GM18868 (cell line): Measurements from ENCODE around the gene ERAP2.
A peak's percentile ranks its signal among the peaks of the same experiment; 100 is the strongest.
"Not testable (repeated sequence)": the region's sequence is repeated elsewhere in the genome, so short reads cannot be mapped to it uniquely, and the experiment has no call there.

ENCODE experiments used
- ATAC-seq: cut with Tn5 transposase; IDR thresholded peaks from one replicate; pipeline ENCODE4 v1.9.1; 2021; ENCODE audit warnings: mild to moderate bottlenecking, moderate library complexity; ENCODE audit not compliant: unreplicated experiment

ERAP2 gene

GRCh38 chr5:96876292-96876850 is at the start of gene ERAP2:
Gene ERAP2 (plus strand): TSS chr5:96876500. CDS start chr5:96879686, 3,186 bp downstream.
- peak; percentile 63 for ATAC-seq

DNA sequence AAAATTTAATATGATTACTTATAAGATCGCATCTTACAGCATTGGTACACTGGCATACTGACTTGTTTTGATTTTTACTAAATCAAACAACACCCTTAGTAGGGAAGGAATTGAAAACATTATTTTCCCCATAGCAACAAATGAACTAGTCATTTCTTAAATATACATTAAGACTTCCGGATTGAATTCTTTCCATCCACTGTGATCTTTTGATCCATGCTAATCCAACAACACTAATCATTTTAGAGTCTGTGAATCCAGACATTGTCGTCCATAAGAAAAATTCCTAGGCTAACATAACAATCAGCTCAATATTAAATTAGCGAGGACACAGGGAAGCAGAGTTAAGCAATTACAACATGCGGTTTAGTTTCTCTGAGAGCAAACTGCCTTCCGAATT is 47.0 kb upstream of the ERAP2 start:
- no peak for ATAC-seq

DNA sequence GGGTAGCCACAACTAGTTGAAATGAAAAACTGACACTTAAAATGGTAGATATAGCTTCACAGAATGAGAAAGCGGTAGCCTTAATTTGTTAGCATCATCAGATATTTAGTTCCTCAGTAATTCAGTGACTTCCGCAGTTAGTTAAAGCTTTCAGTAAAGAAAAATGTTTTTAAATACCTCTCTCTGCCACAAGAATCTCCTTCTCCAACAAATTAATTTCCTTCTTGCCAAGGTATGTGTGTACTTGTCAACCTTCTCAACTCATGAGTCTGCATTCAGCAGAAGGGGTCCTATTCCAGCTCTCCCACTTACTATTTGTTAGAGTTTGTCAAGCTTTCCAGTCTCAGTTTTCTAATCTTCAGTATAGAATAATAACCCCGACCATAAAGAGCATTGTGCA is 42.3 kb upstream of the ERAP2 start:
- no peak for ATAC-seq

DNA sequence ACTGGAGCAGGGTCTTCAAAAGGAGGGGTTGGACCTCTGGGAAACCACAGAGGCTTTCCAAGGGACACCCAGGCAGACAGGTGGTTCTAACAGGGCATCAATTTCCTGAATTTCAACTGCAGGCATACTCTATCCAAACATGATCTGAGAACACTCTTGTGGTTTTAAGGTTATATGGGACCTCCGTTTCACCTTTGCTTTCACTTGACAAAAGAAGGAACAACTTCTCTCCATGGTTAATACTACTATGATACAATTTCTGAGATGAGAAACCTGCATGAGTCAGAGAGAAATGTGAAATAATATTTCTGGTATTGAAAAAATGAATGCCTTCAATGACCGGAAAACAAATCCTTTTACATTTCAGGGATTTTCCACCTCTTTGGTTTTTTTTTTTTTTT is 40.5 kb upstream of the ERAP2 start:
- ATAC-seq: peak; percentile 70

DNA sequence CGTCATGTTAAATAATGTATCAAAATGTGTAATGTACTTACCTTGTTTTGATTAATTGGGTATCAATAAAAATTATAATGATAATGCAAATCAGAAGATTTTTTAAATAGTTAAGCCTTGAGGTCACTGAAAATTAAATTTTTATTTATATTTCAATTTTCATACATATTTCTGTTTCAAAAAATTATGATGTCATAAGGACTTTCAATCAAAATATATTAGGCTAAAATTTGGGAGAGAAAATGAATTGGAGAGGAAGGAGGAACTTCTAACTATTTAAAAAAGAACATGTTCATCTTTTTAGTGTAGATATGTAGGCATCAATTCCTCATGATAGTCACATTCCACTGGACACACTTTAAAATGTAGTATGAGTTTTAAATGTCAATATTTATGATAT is 39.5 kb upstream of the ERAP2 start:
- ATAC-seq: no peak

- no peak for ATAC-seq
Measured at GRCh38 chr5:96837303-96837702, 39.0 kb upstream of the ERAP2 start.

GRCh38 chr5:96838201-96839070 is 37.9 kb upstream of the ERAP2 start:
- ATAC-seq: no peak

DNA sequence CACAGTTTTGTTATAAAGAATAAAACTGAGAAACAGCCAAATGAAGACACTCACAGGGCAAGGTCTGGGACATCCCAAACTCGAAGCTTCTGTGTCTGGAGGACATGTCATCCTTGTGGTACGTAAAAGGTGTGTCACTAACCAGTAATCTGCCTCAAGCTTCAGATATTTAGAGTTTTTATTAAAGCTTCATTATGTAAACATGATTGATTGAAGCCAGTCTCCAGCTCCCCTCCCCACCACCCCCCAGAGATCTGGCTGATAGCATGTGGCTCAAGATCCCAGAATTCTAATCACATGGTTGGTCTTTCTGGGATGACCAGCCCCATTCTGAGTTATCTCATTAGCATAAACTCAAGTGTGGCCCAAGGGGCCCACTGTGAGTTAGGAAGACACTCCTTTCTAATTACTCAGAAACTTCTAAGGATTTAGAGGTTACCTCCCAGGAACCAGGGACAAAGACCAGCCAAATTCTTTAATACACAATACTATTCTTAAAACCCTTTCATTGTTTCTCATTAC is 37.2 kb upstream of the ERAP2 start:
- ATAC-seq: no peak

DNA sequence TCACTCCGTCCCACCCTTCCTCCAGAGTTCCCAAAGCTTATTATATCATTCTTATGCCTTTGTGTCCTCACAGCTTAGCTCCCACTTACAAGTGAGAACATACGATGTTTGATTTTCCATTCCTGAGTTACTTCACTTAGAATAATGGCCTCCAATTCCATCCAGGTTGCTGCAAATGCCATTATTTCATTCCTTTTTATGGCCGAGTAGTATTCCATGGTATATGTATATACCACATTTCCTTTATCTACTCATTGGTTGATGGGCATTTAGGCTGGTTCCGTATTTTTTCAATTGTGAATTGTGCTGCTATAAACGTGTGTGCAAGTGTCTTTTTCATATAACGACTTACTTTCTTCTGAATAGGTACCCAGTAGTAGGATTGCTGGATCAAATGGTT is 34.4 kb upstream of the ERAP2 start:
- not testable (repeated sequence) for ATAC-seq

DNA sequence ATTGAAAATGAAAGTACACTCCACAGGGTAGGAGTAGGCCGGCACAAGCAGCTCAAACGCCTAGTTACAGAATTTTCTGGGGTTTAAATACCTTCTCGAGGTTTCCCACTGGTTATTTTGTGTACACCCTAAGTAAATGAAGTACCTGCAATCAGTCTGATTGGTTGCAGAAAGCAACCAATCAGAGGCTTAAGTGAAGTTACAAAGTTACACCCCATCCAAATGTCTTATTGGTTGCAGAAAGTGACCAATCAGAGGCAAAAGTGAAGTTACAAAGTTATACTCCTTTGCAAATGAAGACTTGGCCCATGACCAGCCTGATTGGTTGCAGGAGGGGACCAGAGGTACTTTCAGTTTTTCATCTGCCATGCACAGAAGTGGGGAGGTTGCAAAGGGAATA is 33.2 kb upstream of the ERAP2 start:
- ATAC-seq: no peak

DNA sequence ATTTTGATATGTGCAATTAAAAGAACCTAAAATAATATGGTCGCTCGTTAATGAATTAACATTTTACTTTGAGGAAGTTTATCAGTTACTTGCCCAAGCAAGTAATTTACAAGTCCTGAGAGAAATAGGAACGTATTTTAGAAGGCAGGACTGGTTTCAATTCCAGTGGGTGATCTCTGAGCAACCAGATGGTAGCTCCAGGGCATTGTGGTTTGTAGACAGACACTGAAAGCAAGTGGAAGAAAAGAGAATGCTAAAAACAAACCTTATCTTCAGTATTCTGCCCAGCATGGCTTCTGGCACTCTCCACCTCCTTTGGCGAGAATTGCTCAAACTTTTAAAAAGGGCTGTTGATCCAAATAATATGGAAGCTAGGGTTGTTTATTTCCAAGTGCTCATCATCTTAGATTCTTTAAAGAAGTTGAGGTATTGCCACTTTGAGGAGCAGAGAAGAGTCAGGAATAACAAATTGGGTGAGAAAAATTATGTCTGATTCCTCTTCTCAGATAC is 31.8 kb upstream of the ERAP2 start:
- ATAC-seq: no peak

- no peak for ATAC-seq
Measured at GRCh38 chr5:96851312-96852062, 24.8 kb upstream of the ERAP2 start.

GRCh38 chr5:96852759-96853158 is 23.5 kb upstream of the ERAP2 start:
- no peak for ATAC-seq

DNA sequence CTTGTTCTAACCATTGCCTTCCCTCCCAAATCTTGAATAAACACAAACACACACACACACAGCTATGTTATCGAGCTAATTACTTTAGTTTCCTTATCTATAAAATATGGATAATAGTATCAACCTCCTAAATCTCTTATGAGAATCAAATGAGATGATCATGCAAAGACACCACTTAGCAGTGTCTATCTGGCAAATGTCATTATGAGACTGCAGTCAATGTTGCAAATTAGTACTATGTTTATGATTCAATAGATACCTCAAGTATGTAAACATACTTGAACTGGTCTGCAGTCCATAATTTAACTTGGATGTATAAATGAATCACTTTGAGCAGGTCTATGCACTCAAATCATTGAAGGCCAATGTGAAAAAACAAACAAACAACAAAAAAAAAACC is 22.2 kb upstream of the ERAP2 start:
- no peak for ATAC-seq

DNA sequence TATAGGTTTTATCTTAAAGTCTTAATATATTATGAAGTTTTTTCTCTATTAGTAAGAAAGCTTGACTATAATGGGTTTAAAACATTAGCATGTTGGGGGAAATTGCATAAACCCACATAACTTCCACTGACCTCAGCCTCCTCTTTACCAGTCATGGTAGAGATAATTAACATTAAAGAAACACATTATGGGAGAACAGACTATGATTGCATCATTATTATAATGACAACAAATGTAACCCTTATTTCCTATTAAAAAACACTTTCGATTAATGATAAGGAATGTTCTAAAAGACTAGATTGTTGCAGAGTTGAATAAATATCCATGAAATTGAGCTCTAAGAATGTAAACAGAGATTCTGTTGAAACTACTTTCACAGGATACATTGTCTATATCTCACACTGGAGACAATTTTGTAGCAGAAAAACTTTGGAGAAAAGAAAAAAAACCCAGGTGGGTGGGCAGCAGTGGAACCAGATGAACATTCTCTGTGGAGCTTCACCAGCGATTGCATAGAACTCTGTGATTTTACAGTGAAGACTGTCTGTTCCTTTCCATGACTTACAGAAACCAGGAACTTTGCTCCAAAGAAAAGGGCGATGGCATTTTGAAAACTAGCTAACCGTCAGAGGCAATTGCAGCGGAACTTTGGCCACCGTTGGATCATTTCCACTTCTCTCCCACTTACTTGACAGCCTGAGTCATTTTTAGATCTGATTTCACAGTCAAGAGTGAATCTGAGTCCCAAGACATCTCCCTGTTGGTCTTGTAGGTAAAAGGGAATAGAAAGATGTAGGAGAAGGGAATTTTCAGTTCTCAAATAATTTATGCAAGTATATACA is 21.0 kb upstream of the ERAP2 start:
- ATAC-seq: no peak

DNA sequence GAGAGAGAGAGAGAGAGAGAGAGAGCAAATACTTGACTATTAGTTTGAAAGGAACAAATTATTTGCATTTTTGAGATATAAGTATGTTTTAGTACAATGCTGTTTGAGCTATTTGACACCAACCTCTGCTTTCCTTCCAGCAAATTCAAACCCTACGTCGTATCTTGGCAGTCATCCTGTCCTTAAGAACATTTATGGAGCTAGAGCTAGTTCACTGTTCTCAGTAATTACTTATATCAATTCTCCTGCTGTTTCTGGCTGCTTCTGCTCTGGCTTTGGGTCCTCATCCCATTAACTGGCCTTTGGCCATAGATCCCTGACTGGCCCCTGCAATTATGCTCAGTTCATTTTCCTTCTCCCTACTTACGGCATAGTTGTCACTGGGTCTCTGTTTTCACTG is 19.9 kb upstream of the ERAP2 start:
- no peak for ATAC-seq

DNA sequence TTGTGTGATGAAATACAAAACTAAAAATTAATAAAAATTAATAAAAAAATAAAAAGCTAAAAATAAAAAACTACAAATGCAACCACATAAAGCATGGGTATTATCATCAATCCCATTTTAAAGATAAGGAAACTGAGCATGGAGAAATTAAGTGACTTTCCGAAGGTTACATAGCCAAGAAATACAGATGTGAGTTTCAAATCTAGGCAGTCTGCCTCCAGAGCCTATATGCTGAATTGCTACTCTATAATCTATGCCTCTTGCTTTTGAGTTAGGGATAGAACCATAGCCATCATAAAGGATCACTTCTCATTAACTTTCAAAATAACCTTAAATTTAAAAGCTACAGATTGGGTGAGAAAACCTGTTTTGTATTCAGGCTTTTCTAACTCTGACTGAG is 18.8 kb upstream of the ERAP2 start:
- no peak for ATAC-seq

GRCh38 chr5:96857924-96858323 is 18.4 kb upstream of the ERAP2 start:
- ATAC-seq: no peak

DNA sequence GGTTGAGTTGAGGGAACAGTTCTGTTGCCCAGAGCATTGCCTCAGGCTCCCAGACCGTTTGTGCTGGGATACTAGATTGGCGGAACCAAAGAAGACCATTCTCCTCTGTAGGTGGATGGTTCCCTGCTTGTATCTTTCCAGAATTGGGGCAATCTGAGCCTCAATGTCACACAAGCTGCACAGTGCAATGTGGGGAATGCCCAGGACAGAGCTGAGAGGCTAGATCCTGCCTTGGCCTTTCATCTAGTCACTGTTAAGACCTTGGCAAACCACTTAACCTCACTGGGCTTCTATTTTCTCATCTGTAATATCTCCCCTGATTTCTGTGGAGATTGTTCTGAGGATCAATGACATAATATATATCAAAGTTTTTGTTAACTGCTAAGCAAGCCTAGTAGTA is 16.9 kb upstream of the ERAP2 start:
- no peak for ATAC-seq

DNA sequence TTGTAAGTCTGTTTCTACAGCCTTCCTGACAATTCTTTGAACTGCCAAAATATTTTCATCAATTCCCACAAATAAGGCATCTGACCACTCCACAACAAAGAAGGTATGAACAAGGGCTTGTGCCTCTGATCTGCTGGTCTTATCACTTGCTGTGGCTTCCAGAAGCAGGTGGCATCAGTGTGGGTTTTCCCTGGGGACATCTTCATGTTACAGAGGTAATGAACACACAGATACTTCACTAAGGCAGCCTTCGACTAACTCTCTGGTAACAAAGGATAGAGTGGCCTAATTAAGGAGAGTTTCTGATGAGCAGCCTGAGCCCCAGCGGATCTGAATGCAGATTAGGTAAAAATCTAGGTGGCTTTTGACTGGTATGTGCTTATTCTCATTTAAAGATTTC is 15.2 kb upstream of the ERAP2 start:
- peak; percentile 89 for ATAC-seq

DNA sequence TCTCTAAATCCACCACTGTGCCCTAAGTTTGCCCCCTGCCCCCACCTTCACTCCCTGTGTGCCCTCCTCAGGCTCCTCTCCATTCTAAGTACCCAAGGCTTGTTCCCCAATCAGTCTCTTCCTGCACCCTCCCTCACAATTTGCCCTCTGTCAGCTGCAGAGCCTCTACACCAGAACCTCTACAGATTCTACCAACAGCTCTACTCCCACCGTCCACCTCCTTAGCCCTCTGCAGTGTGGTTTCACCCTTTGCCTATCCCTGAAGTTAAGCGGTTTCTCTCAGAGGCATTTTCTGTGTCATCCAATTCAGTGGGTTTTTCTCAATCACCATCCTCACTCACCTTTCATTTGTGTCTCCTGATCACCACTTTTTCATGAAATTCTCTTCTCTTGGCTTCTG is 13.2 kb upstream of the ERAP2 start:
- ATAC-seq: no peak
